BE2C (cell line): Measurements from ENCODE around the gene ADAM19.

Experiments
- DNase-seq: peaks from one replicate; pipeline ENCODE4 v3.0.0-alpha.2; 2020
- H3K27me3 ChIP-seq: fragments of 250-450 bp; sonication (Bioruptor Pico); 2 replicates; pipeline ENCODE4 v1.5.1; 2020; ENCODE audit warnings: mild to moderate bottlenecking
- H3K36me3 ChIP-seq: fragments of 250-450 bp; sonication (Bioruptor Pico); 2 replicates; pipeline ENCODE4 v1.5.1; 2020; ENCODE audit warnings: mild to moderate bottlenecking
- H3K4me1 ChIP-seq: fragments of 250-450 bp; sonication (Bioruptor Pico); 2 replicates; pipeline ENCODE4 v1.5.1; 2020
- H3K4me3 ChIP-seq: 2 replicates; pipeline ENCODE4 v1.5.1; 2011; ENCODE audit warnings: low read depth, low read length
- H3K9me3 ChIP-seq: fragments of 250-450 bp; sonication (Bioruptor Pico); 2 replicates; pipeline ENCODE4 v1.5.1; 2020
- CTCF ChIP-seq: IDR thresholded peaks from 2 replicates; pipeline ENCODE4 v1.5.1; 2012; ENCODE audit warnings: mild to moderate bottlenecking, low read depth, low read length

The ADAM19 gene

GRCh38 chr5:157535042-157535865 lies 40.3 kb downstream of the ADAM19 start:
- Histone ChIP-seq H3K9me3 (no peaks in the 10 kb centered on the region), H3K4me1 (no peaks in the 10 kb centered on the region), H3K4me3 (no peak overlapping the region), H3K36me3 (no peaks in the 10 kb centered on the region), H3K27me3 (no peaks in the 10 kb centered on the region)
- no peak for DNase-seq
- TF ChIP-seq CTCF = no peak

- Histone ChIP-seq H3K4me1 (no peaks in the 10 kb centered on the region), H3K36me3 (no peaks in the 10 kb centered on the region), H3K4me3 (no peak overlapping the region), H3K27me3 (no peaks in the 10 kb centered on the region), H3K9me3 (no peaks in the 10 kb centered on the region)
- no peak for TF ChIP-seq CTCF
- no peak for DNase-seq
Measured at GRCh38 chr5:157533011-157533481, 42.5 kb downstream of the ADAM19 start.

GRCh38 chr5:157532022-157532421 lies 43.6 kb downstream of the ADAM19 start:
- no peaks in the 10 kb centered on the region for H3K4me1 ChIP-seq
- H3K36me3 ChIP-seq = no peaks in the 10 kb centered on the region
- no peaks in the 10 kb centered on the region for H3K9me3 ChIP-seq
- no peaks in the 10 kb centered on the region for H3K27me3 ChIP-seq
- TF ChIP-seq CTCF = no peak
- no peak for DNase-seq
- H3K4me3 ChIP-seq = no peak overlapping the region

- no peak for DNase-seq
- Histone ChIP-seq H3K36me3 (no peaks in the 10 kb centered on the region), H3K9me3 (no peaks in the 10 kb centered on the region), H3K4me1 (no peaks in the 10 kb centered on the region), H3K4me3 (no peak overlapping the region), H3K27me3 (no peaks in the 10 kb centered on the region)
- TF ChIP-seq CTCF = no peak
Measured at GRCh38 chr5:157530226-157530972, 45.2 kb downstream of the ADAM19 start.

- Histone ChIP-seq H3K27me3 (no peaks in the 10 kb centered on the region), H3K9me3 (no peaks in the 10 kb centered on the region), H3K36me3 (no peaks in the 10 kb centered on the region), H3K4me3 (no peak overlapping the region), H3K4me1 (no peaks in the 10 kb centered on the region)
- no peak for TF ChIP-seq CTCF
- DNase-seq = no peak
Measured at GRCh38 chr5:157529002-157529401, 46.6 kb downstream of the ADAM19 start.

- no peak for DNase-seq
- no peak for TF ChIP-seq CTCF
- Histone ChIP-seq H3K36me3 (no peaks in the 10 kb centered on the region), H3K9me3 (no peaks in the 10 kb centered on the region), H3K4me1 (no peaks in the 10 kb centered on the region), H3K27me3 (no peaks in the 10 kb centered on the region), H3K4me3 (no peak overlapping the region)
Measured at GRCh38 chr5:157528036-157528632, 47.4 kb downstream of the ADAM19 start.
